Effector memory CD4-positive, alpha-beta T cell (primary cell): ENCODE measurements around the gene SIMC1.

Experiments used
- DNase-seq, 3 donors: peaks; one replicate each; pipeline ENCODE4 v3.0.0-alpha.2; 2020
- H3K27ac ChIP-seq: 2 replicates; pipeline ENCODE4 v1.7.0; 2013; ENCODE audit warnings: mild to moderate bottlenecking, low read length, moderate library complexity; ENCODE audit not compliant: insufficient read depth, poor library complexity, severe bottlenecking
- H3K27me3 ChIP-seq: replicated peaks from 2 replicates; pipeline ENCODE4 v1.7.0; 2013; ENCODE audit warnings: mild to moderate bottlenecking, low read length; ENCODE audit not compliant: insufficient read depth, control insufficient read depth, poor library complexity, severe bottlenecking
- H3K36me3 ChIP-seq: 2 replicates; pipeline ENCODE4 v1.7.0; 2013; ENCODE audit warnings: mild to moderate bottlenecking, low read length, moderate library complexity; ENCODE audit not compliant: control insufficient read depth, insufficient read depth
- H3K4me1 ChIP-seq: 2 replicates; pipeline ENCODE4 v1.7.0; 2013; ENCODE audit warnings: low read length, mild to moderate bottlenecking; ENCODE audit not compliant: control insufficient read depth, insufficient read depth, poor library complexity, severe bottlenecking
- H3K4me3 ChIP-seq: 2 replicates; pipeline ENCODE4 v1.7.0; 2013; ENCODE audit warnings: low read length, low read depth, mild to moderate bottlenecking; ENCODE audit not compliant: insufficient read depth, poor library complexity, severe bottlenecking
- H3K9me3 ChIP-seq: 2 replicates; pipeline ENCODE4 v1.7.0; 2013; ENCODE audit warnings: mild to moderate bottlenecking, low read length, moderate library complexity; ENCODE audit not compliant: control insufficient read depth

SIMC1 gene

DNA sequence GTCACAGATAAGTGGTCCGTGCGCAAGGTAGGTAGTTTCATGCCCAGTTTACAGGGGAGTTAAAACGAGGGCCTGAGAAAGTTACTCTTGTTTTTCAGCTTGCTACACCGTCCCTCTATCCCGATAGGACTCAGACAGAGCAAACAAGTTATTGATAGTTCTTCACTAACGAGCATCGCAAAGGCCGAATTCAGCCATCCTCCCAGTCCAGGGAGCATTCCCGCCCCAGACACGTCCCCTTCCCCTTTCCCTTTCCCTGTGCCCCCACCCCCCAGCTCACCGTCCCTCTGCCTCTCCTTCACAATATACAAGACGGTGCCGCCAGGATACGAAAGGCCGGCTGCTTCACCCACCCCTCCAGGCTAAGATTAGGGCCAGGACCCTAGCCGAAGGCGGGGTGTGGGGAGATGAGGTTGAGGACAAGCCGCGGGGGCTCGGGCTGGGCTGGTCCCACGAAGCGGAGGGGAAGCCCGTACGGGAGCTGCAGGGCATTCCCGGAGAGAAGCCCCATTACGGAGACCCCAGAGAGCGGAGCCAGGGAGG is 122.7 kb downstream of the SIMC1 start:
- H3K9me3 ChIP-seq = no peaks in the 10 kb centered on the region
- DNase-seq = no peak

DNA sequence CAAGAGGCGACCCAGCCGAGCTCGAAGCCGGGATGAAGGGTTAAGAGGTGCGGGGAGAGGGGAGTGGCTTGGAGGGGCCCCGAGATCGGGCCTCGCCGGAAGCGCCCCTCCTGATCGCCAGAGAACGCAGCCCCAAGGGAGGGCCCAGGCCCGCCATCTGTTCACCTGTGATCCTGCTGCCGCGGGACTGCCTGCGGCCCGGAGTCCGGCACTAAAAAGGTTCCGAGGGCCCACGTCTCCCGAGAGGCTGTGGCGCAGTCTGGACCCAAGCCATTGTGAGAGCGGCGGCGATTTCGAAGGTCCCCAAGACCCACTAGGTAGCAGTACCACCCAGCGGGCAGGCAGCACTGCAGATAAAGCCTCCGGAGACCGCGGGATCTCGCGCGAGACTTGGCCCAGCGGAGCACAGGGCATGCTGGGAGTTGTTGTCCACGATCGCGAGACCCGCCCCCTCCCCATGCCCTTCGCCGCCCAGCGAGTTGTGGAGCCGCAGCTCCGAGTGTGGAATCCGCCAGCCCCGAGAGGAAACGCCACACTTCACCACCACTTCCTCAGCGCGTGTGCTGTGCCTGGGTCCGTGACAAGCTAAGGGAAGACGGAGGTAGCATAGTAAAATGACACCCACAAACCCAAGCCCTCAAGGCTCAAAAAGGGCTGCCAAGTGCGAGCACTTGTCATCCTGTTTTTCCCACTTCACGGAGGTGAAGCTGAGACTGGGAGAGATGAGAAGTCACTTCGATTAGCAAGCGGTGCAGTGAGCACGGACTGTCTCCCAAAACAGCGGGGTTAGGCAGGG is 123.4 kb downstream of the SIMC1 start, which contains the start of gene KIAA1191:
TSS of gene KIAA1191 (minus strand) at position 328 of the 796 bp plus-strand sequence. CDS start 2,256 bp downstream, outside the sequence.
- Histone ChIP-seq H3K9me3 (no peaks in the 10 kb centered on the region), H3K27ac (peak within 1 kb of the TSS; percentile 74), H3K36me3 (peaks cover 13% of the 10 kb centered on the region), H3K4me3 (peak within 1 kb of the TSS; percentile 77), H3K27me3 (no peaks in the 10 kb centered on the region), H3K4me1 (peaks cover 12% of the 10 kb centered on the region)
- peak; percentile 89 to 92 (median 91) for DNase-seq

More for the DNA sequence above, 122.7 kb downstream of the SIMC1 start:
- Histone ChIP-seq H3K4me3 (peak overlapping the region; percentile 77), H3K27me3 (no peaks in the 10 kb centered on the region), H3K4me1 (peaks cover 7% of the 10 kb centered on the region), H3K36me3 (peaks cover 20% of the 10 kb centered on the region), H3K27ac (peak overlapping the region; percentile 74)

DNA sequence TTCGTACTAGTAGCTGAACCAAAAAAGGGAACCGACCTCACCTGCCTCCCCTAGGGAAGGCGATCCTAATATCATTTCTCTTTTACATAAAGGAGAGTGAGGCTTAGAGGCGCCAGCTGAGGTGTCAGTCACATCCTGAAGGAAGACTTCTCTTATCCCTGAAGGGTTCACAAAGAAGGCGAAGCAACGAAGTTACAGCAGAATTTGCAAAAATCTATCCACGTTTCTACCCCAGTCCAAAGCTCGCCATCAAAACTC is 123.9 kb downstream of the SIMC1 start:
- peaks cover 11% of the 10 kb centered on the region for H3K36me3 ChIP-seq
- H3K4me3 ChIP-seq = no peak overlapping the region
- H3K27me3 ChIP-seq = no peaks in the 10 kb centered on the region
- peak overlapping the region; percentile 74 for H3K27ac ChIP-seq
- DNase-seq = no peak
- H3K9me3 ChIP-seq = no peaks in the 10 kb centered on the region
- H3K4me1 ChIP-seq = peaks cover 12% of the 10 kb centered on the region

DNA sequence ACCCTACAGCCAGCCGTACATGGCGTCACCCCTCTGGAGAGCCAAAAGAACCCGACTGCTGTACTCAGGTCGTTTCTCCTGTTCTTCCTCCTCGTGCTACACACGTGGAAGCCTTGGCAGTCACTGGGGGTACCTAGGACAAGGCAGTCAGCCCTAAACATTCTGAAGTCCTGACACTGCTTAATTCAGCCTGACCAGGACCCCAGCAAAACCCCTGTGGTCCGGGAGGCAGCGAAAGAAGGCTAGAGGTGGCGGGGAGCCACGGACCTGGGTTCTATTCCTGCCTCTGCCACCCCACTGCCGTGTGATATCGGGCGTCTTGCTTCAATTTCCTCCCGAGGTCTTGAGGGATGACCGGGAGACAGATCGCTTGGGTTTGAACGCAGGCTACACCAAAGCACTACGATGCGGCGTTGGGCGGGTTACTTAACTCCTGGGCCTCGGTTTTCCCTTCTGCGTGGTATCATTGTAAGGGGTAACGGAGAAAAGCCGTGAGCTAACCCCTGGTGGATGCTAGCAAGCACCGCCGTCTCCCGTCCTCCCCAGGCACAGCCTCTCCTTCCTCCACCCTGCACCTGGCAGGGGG is 126.6 kb downstream of the SIMC1 start:
- Histone ChIP-seq H3K9me3 (no peaks in the 10 kb centered on the region), H3K4me1 (peaks cover 12% of the 10 kb centered on the region), H3K27ac (peak overlapping the region; percentile 46), H3K4me3 (peak overlapping the region; percentile 79), H3K36me3 (no peaks in the 10 kb centered on the region), H3K27me3 (no peaks in the 10 kb centered on the region)
- DNase-seq = no peak

DNA sequence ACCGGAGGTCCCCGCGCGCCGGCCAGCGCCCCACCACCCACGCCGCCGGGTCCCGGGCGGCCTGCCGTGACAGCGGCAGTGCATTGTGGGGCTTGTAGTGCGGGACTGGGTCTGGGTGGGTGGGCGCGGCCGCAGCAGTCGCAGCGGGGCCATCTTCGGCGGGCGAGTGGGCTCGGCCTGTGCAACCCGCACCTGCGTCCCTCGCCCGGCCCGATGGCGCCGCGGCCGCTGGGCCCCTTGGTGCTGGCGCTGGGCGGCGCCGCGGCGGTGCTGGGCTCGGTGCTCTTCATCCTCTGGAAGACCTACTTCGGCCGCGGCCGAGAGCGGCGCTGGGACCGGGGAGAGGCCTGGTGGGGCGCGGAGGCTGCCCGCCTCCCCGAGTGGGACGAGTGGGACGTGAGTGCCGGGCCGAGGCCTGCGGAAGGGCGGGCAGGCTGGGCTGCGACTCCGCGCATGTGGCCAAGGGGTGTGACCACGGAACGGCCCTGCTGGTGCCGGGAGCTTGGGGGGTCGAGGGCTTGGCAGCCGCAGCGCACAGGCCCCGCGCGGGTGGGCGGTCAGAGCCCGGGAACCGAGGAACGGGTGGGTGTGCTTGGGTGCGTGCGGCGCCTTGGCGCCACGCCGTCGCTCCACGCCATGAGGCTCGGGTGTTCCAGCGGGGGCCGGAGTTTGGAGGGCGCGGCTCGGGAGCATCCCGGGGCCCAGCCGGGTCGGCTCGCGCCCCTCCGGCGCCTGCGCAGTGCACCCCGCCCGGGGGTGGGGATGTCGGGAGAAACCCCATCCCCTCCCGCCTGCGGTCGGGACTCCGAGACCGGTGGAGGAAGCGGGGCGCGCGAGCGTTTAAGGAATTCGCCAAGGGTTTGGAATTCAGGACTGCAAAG is 127.4 kb downstream of the SIMC1 start, which contains the start of gene ARL10:
TSS of gene ARL10 (plus strand) at position 137 of the 881 bp plus-strand sequence. CDS start at position 214, 77 bp downstream.
- Histone ChIP-seq H3K36me3 (peaks cover 2% of the 10 kb centered on the region), H3K9me3 (no peaks in the 10 kb centered on the region), H3K4me3 (peak within 1 kb of the TSS; percentile 79), H3K4me1 (peaks cover 12% of the 10 kb centered on the region), H3K27me3 (no peaks in the 10 kb centered on the region), H3K27ac (peak within 1 kb of the TSS; percentile 46)
- DNase-seq = peak; percentile 15 to 47 (median 42)

DNA sequence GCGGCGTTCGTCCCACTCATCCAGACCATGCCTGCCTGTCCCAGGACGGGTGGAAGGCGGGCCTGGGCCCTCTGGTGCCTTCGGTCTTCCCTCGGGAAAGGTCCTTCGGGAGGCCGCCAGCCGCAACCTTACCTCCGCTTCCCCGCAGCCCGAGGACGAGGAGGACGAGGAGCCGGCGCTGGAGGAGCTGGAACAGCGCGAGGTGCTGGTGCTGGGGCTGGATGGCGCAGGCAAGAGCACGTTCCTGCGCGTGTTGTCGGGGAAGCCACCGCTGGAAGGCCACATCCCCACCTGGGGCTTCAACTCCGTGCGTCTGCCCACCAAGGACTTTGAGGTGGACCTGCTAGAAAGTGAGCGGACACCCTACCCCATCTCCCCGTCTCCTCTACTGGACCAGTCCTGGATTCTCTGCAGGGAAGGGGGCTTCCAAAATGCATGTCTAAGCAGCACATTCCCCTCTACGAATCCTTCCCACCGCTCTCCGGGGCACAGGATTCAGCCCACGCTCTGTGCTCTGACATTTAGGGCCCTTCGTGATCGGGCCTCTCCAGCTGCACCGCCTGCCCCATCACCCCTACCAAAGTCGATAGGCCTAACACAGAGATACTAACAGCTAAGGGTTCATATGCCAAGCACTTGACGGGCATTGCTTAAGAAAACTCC is 128.1 kb downstream of the SIMC1 start:
- Histone ChIP-seq H3K27ac (no peak overlapping the region), H3K4me3 (peak overlapping the region; percentile 79), H3K9me3 (no peaks in the 10 kb centered on the region), H3K36me3 (peaks cover 4% of the 10 kb centered on the region), H3K27me3 (no peaks in the 10 kb centered on the region), H3K4me1 (peaks cover 12% of the 10 kb centered on the region)
- DNase-seq = no peak

DNA sequence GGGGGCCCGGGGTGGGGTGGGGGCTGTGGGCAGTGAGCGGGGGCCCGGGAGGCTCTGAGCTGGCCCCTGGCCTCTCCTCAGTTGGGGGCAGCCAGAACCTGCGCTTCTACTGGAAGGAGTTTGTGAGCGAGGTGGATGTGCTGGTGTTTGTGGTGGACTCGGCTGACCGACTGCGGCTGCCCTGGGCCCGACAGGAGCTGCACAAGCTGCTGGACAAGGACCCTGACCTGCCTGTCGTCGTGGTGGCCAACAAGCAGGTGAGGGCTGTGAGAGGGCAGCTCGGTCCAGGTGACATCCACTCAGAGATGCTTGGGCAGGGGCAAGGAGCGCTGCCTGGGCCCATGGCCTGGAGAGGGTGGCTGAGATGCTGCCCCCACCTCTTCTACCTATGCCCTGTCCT is 130.5 kb downstream of the SIMC1 start:
- H3K36me3 ChIP-seq = peaks cover 4% of the 10 kb centered on the region
- H3K4me1 ChIP-seq = peaks cover 6% of the 10 kb centered on the region
- no peaks in the 10 kb centered on the region for H3K27me3 ChIP-seq
- H3K27ac ChIP-seq = no peak overlapping the region
- H3K9me3 ChIP-seq = no peaks in the 10 kb centered on the region
- DNase-seq = no peak
- H3K4me3 ChIP-seq = no peak overlapping the region

DNA sequence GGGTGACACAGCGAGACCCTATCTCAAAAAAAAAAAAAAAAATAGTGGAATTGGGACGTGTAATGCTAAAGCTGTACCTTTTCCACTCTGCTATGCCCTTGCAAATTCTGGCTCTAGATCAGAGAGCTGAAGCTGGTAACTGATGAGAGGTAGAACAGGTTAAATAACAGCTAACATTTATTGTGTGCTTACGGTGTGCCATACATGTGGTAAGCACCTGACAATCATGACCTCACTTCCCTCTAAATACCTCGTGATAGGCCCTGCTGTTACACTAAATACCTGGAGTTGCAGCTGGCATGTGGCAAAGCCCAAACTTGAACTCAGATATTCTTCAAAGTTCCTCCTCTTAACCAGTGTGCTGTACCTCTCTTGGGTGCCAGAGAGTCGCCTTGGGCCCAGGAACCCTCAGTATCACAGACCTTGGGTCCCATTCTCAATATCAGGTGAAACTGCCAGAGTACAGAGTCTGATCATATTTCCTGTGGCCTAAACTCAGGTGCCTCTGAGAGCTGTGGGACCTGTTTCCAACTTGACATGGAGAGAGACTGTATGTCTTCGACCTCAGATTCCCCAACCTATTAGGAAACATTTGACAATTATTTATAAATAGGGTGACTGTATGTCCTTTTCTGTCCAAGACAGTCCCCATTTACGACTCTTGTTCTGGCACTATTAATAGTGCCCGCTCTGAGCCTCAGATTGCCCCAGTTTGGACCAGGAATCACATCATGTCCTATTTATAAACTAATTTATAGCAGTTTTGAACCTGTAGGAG is 131.9 kb downstream of the SIMC1 start:
- H3K27ac ChIP-seq = no peak overlapping the region
- no peaks in the 10 kb centered on the region for H3K27me3 ChIP-seq
- no peak overlapping the region for H3K4me3 ChIP-seq
- H3K4me1 ChIP-seq = peaks cover 6% of the 10 kb centered on the region
- H3K36me3 ChIP-seq = peaks cover 4% of the 10 kb centered on the region
- H3K9me3 ChIP-seq = no peaks in the 10 kb centered on the region
- no peak for DNase-seq
